Activated CD4-positive, alpha-beta memory T cell treated with anti-CD3 and anti-CD28 coated beads, Interleukin-2, amount 10 ng/mL, durations not matched to agents 7 days and 5 days (primary cell): Measurements from ENCODE around the gene SLC9C1. TPM values are rescaled to one million over a fixed set of nuclear protein-coding genes. Genes with fewer than 3 reads are reported as not detected.
"Not testable (repeated sequence)": the region's sequence is repeated elsewhere in the genome, so short reads cannot be mapped to it uniquely, and the experiment has no call there.

Source experiments
- CTCF ChIA-PET: fragments of 350-600 bp; sonication (Branson Sonifier 250); formaldehyde crosslinking; loops from one replicate; lab custom pipeline; 2021; ENCODE audit warnings: antibody characterized with exemption, inconsistent platforms; lab: Charles Lee
- POLR2A ChIA-PET: fragments of 350-600 bp; sonication (Branson Sonifier 250); formaldehyde crosslinking; loops from one replicate; lab custom pipeline; 2021; ENCODE audit warnings: antibody characterized with exemption; lab: Charles Lee
- DNase-seq: peaks from one replicate; pipeline ENCODE4 v3.0.0-alpha.2; 2020
- H3K27ac Mint-ChIP-seq: one replicate; pipeline ENCODE4 v1.8.0; 2021; ENCODE audit warnings: mild to moderate bottlenecking, mixed read lengths
- H3K27me3 Mint-ChIP-seq: one replicate; pipeline ENCODE4 v1.8.0; 2021; ENCODE audit warnings: mixed read lengths
- H3K36me3 Mint-ChIP-seq: one replicate; pipeline ENCODE4 v1.8.0; 2021; ENCODE audit warnings: low read depth, mixed read lengths
- H3K4me1 Mint-ChIP-seq: one replicate; pipeline ENCODE4 v1.8.0; 2021; ENCODE audit warnings: mixed read lengths
- H3K4me3 Mint-ChIP-seq: one replicate; pipeline ENCODE4 v1.8.0; 2021; ENCODE audit warnings: mild to moderate bottlenecking, mixed read lengths
- H3K9me3 Mint-ChIP-seq: one replicate; pipeline ENCODE4 v1.8.0; 2021; ENCODE audit warnings: mixed read lengths
- total RNA-seq, 2 experiments: library from RNA; stranded (reverse); gene quantifications; one replicate each; pipeline ENCODE4 v1.2.3, GENCODE V29; 2021

Gene SLC9C1
- total RNA-seq, 2 experiments from 2014 or later: not detected

GRCh38 chr3:112233083-112233482, 60.9 kb downstream of the SLC9C1 start:
- no peak for DNase-seq
- Mint-ChIP-seq H3K27me3 (peaks cover 10% of the 10 kb centered on the region), H3K4me3 (no peak overlapping the region), H3K36me3 (no peaks in the 10 kb centered on the region), H3K4me1 (peaks cover 2% of the 10 kb centered on the region), H3K27ac (no peak overlapping the region), H3K9me3 (peaks cover 3% of the 10 kb centered on the region)
- ChIA-PET POLR2A (no interaction called here), CTCF (no interaction called here)

- Mint-ChIP-seq H3K27ac (no peak overlapping the region), H3K36me3 (no peaks in the 10 kb centered on the region), H3K27me3 (peaks cover 13% of the 10 kb centered on the region), H3K9me3 (no peaks in the 10 kb centered on the region), H3K4me1 (peaks cover 2% of the 10 kb centered on the region), H3K4me3 (no peak overlapping the region)
- no peak for DNase-seq
- POLR2A ChIA-PET: no interaction called here
- CTCF ChIA-PET: interaction anchor here (0.9 kb wide), 1 partner anchor 120 kb away, joined by 3 read pairs; no protein-coding TSS in a partner anchor
Measured at GRCh38 chr3:112231727-112232126, 62.3 kb downstream of the SLC9C1 start.

GRCh38 chr3:112230033-112230432, 64.0 kb downstream of the SLC9C1 start:
- ChIA-PET CTCF (no interaction called here), POLR2A (no interaction called here)
- no peak overlapping the region for H3K27ac Mint-ChIP-seq
- peaks cover 2% of the 10 kb centered on the region for H3K4me1 Mint-ChIP-seq
- peaks cover 3% of the 10 kb centered on the region for H3K36me3 Mint-ChIP-seq
- H3K27me3 Mint-ChIP-seq: peaks cover 19% of the 10 kb centered on the region
- H3K4me3 Mint-ChIP-seq: no peak overlapping the region
- peaks cover 9% of the 10 kb centered on the region for H3K9me3 Mint-ChIP-seq
- DNase-seq: no peak

GRCh38 chr3:112228786-112229185, 65.2 kb downstream of the SLC9C1 start:
- CTCF ChIA-PET: no interaction called here
- POLR2A ChIA-PET: no interaction called here

GRCh38 chr3:112200317-112200666, 93.7 kb downstream of the SLC9C1 start:
- CTCF ChIA-PET: no interaction called here
- POLR2A ChIA-PET: no interaction called here
- no peaks in the 10 kb centered on the region for H3K36me3 Mint-ChIP-seq
- peaks cover 2% of the 10 kb centered on the region for H3K9me3 Mint-ChIP-seq
- H3K27me3 Mint-ChIP-seq: peaks cover 2% of the 10 kb centered on the region
- no peak for DNase-seq
- H3K27ac Mint-ChIP-seq: no peak overlapping the region
- H3K4me3 Mint-ChIP-seq: no peak overlapping the region
- H3K4me1 Mint-ChIP-seq: no peaks in the 10 kb centered on the region

More at GRCh38 chr3:112228786-112229185, 65.2 kb downstream of the SLC9C1 start:
- Mint-ChIP-seq H3K36me3 (peaks cover 3% of the 10 kb centered on the region), H3K4me1 (peaks cover 2% of the 10 kb centered on the region), H3K27me3 (peaks cover 26% of the 10 kb centered on the region), H3K4me3 (no peak overlapping the region), H3K9me3 (peaks cover 12% of the 10 kb centered on the region), H3K27ac (no peak overlapping the region)
- DNase-seq: no peak

- POLR2A ChIA-PET: no interaction called here
- peaks cover 2% of the 10 kb centered on the region for H3K9me3 Mint-ChIP-seq
- no peaks in the 10 kb centered on the region for H3K4me1 Mint-ChIP-seq
- DNase-seq: no peak
- peaks cover 2% of the 10 kb centered on the region for H3K27me3 Mint-ChIP-seq
- H3K27ac Mint-ChIP-seq: no peak overlapping the region
- H3K4me3 Mint-ChIP-seq: no peak overlapping the region
- no peaks in the 10 kb centered on the region for H3K36me3 Mint-ChIP-seq
- CTCF ChIA-PET: no interaction called here
Measured at GRCh38 chr3:112199622-112200316, 94.2 kb downstream of the SLC9C1 start.

- no peak for DNase-seq
- Mint-ChIP-seq H3K4me1 (no peaks in the 10 kb centered on the region), H3K27ac (no peak overlapping the region), H3K36me3 (no peaks in the 10 kb centered on the region), H3K9me3 (peaks cover 10% of the 10 kb centered on the region), H3K27me3 (no peaks in the 10 kb centered on the region), H3K4me3 (no peak overlapping the region)
- CTCF ChIA-PET: no interaction called here
- POLR2A ChIA-PET: no interaction called here
Measured at GRCh38 chr3:112197131-112197530, 96.9 kb downstream of the SLC9C1 start.

GRCh38 chr3:112187300-112187699, 106.7 kb downstream of the SLC9C1 start:
- ChIA-PET CTCF (interaction anchor here (1.0 kb wide), 1 partner anchor 76 kb away, joined by 4 read pairs; no protein-coding TSS in a partner anchor), POLR2A (no interaction called here)
- peaks cover 2% of the 10 kb centered on the region for H3K36me3 Mint-ChIP-seq
- H3K9me3 Mint-ChIP-seq: peaks cover 10% of the 10 kb centered on the region
- no peak overlapping the region for H3K27ac Mint-ChIP-seq
- H3K4me1 Mint-ChIP-seq: peaks cover 5% of the 10 kb centered on the region
- no peak for DNase-seq
- H3K4me3 Mint-ChIP-seq: no peak overlapping the region
- no peaks in the 10 kb centered on the region for H3K27me3 Mint-ChIP-seq

- H3K4me1 Mint-ChIP-seq, H3K4me3 Mint-ChIP-seq, H3K27ac Mint-ChIP-seq, H3K9me3 Mint-ChIP-seq, H3K36me3 Mint-ChIP-seq, H3K27me3 Mint-ChIP-seq, POLR2A ChIA-PET, DNase-seq, CTCF ChIA-PET: not testable (repeated sequence)
Measured at GRCh38 chr3:112185423-112186035, 108.5 kb downstream of the SLC9C1 start.

GRCh38 chr3:112175646-112176045, 118.4 kb downstream of the SLC9C1 start:
- H3K9me3 Mint-ChIP-seq: no peaks in the 10 kb centered on the region
- no peak overlapping the region for H3K27ac Mint-ChIP-seq
- H3K4me3 Mint-ChIP-seq: no peak overlapping the region
- H3K36me3 Mint-ChIP-seq: no peaks in the 10 kb centered on the region
- no peaks in the 10 kb centered on the region for H3K27me3 Mint-ChIP-seq
- POLR2A ChIA-PET: no interaction called here
- DNase-seq: no peak
- no peaks in the 10 kb centered on the region for H3K4me1 Mint-ChIP-seq
- CTCF ChIA-PET: no interaction called here

- POLR2A ChIA-PET: no interaction called here
- CTCF ChIA-PET: no interaction called here
- Mint-ChIP-seq H3K9me3 (no peaks in the 10 kb centered on the region), H3K4me1 (no peaks in the 10 kb centered on the region), H3K27ac (no peak overlapping the region), H3K36me3 (no peaks in the 10 kb centered on the region), H3K27me3 (no peaks in the 10 kb centered on the region), H3K4me3 (no peak overlapping the region)
- no peak for DNase-seq
Measured at GRCh38 chr3:112175037-112175436, 119.0 kb downstream of the SLC9C1 start.

- DNase-seq: no peak
- Mint-ChIP-seq H3K36me3 (no peaks in the 10 kb centered on the region), H3K27ac (no peak overlapping the region), H3K9me3 (peaks cover 2% of the 10 kb centered on the region), H3K27me3 (peaks cover 2% of the 10 kb centered on the region), H3K4me1 (no peaks in the 10 kb centered on the region), H3K4me3 (no peak overlapping the region)
- POLR2A ChIA-PET: no interaction called here
- CTCF ChIA-PET: no interaction called here
Measured at GRCh38 chr3:112171144-112171543, 122.9 kb downstream of the SLC9C1 start.

- H3K36me3 Mint-ChIP-seq: no peaks in the 10 kb centered on the region
- POLR2A ChIA-PET: no interaction called here
- peaks cover 2% of the 10 kb centered on the region for H3K27me3 Mint-ChIP-seq
- no peak for DNase-seq
- no peak overlapping the region for H3K27ac Mint-ChIP-seq
- H3K9me3 Mint-ChIP-seq: peaks cover 2% of the 10 kb centered on the region
- CTCF ChIA-PET: no interaction called here
- H3K4me1 Mint-ChIP-seq: no peaks in the 10 kb centered on the region
- H3K4me3 Mint-ChIP-seq: no peak overlapping the region
Measured at GRCh38 chr3:112170046-112170445, 124.0 kb downstream of the SLC9C1 start.

- H3K4me3 Mint-ChIP-seq: no peak overlapping the region
- POLR2A ChIA-PET: no interaction called here
- H3K9me3 Mint-ChIP-seq: peaks cover 2% of the 10 kb centered on the region
- DNase-seq: no peak
- no peaks in the 10 kb centered on the region for H3K4me1 Mint-ChIP-seq
- CTCF ChIA-PET: interaction anchor here (1.3 kb wide), 1 partner anchor 154 kb away, joined by 3 read pairs; no protein-coding TSS in a partner anchor
- no peaks in the 10 kb centered on the region for H3K36me3 Mint-ChIP-seq
- peaks cover 2% of the 10 kb centered on the region for H3K27me3 Mint-ChIP-seq
- H3K27ac Mint-ChIP-seq: no peak overlapping the region
Measured at GRCh38 chr3:112167758-112168157, 126.3 kb downstream of the SLC9C1 start.
